NB4 (cell line): Measurements from ENCODE around the gene DMPK.

Source experiments
- CTCF ChIP-seq: IDR thresholded peaks from one replicate; pipeline ENCODE4 v1.5.1; 2012; ENCODE audit warnings: low read depth, low read length
- MYC ChIP-seq: IDR thresholded peaks from 2 replicates; pipeline ENCODE4 v1.6.1; 2011; ENCODE audit warnings: low read depth, low read length
- POLR2A ChIP-seq: IDR thresholded peaks from 2 replicates; pipeline ENCODE4 v1.6.1; 2011; ENCODE audit warnings: mild to moderate bottlenecking; ENCODE audit not compliant: insufficient read length; ENCODE audit errors: extremely low read depth
- TF ChIP-seq, protein P1 (sequence below): IDR thresholded peaks from 2 replicates; pipeline ENCODE4 v1.6.1; 2011; ENCODE audit warnings: low read depth, low read length

- TF ChIP-seq POLR2A: no peak
- no peak for TF ChIP-seq CTCF
- TF ChIP-seq, protein P1, sequence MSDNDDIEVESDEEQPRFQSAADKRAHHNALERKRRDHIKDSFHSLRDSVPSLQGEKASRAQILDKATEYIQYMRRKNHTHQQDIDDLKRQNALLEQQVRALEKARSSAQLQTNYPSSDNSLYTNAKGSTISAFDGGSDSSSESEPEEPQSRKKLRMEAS: no peak
- no peak for TF ChIP-seq MYC
Measured at GRCh38 chr19:45733160-45733810, 49.0 kb downstream of the DMPK start, which contains the start of gene MEIOSIN.
